Prostate gland (tissue), 2 donors: ENCODE measurements around the gene CGA.

Experiments used
- POLR2A ChIP-seq: fragments of 450-650 bp; IDR thresholded peaks from one replicate; pipeline ENCODE4 v1.6.1; 2016; ENCODE audit warnings: antibody characterized with exemption, mild to moderate bottlenecking
- POLR2AphosphoS5 ChIP-seq: sonication (generic); formaldehyde crosslinking; IDR thresholded peaks from one replicate; pipeline ENCODE4 v1.6.1; 2017; ENCODE audit warnings: antibody characterized with exemption
- TF ChIP-seq, protein P1 (sequence below), 4 experiments: fragments of 200-600 bp in 2 of 4; fragments of 450-650 bp in 2 of 4; sonication (generic) in 2 of 4; IDR thresholded peaks; 1 replicate in 3 of 4; 2 replicates in 1 of 4; pipeline ENCODE4 v1.5.1; 2016 to 2019; ENCODE audit warnings: antibody characterized with exemption in 4 of 4, mild to moderate bottlenecking in 2 of 4, moderate library complexity in 2 of 4

DNA sequence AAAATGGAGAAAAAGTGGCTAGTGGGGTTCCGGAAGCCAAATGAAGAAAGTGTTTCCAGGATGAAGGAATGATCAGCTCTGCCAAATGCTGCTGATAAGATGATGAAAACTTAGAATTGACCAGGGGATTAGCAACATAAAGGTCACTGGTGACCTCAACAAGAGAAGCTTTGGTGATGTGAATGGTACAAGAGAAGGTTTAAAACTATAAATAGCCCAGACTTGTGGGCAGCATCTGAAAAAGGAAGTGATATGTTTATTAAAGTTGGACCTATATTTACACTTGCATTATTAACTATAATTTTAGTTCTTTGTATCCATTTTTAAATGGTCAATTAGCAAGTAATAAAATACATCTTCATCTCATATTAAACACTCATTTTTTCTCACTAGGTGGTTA is 45.1 kb downstream of the CGA start:
- TF ChIP-seq POLR2A (no peak), POLR2AphosphoS5 (no peak)
- TF ChIP-seq, protein P1, sequence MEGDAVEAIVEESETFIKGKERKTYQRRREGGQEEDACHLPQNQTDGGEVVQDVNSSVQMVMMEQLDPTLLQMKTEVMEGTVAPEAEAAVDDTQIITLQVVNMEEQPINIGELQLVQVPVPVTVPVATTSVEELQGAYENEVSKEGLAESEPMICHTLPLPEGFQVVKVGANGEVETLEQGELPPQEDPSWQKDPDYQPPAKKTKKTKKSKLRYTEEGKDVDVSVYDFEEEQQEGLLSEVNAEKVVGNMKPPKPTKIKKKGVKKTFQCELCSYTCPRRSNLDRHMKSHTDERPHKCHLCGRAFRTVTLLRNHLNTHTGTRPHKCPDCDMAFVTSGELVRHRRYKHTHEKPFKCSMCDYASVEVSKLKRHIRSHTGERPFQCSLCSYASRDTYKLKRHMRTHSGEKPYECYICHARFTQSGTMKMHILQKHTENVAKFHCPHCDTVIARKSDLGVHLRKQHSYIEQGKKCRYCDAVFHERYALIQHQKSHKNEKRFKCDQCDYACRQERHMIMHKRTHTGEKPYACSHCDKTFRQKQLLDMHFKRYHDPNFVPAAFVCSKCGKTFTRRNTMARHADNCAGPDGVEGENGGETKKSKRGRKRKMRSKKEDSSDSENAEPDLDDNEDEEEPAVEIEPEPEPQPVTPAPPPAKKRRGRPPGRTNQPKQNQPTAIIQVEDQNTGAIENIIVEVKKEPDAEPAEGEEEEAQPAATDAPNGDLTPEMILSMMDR (IDR thresholded peaks at IDR 0.05), result no peak
